ENCODE data around the gene SVOP.

DNA sequence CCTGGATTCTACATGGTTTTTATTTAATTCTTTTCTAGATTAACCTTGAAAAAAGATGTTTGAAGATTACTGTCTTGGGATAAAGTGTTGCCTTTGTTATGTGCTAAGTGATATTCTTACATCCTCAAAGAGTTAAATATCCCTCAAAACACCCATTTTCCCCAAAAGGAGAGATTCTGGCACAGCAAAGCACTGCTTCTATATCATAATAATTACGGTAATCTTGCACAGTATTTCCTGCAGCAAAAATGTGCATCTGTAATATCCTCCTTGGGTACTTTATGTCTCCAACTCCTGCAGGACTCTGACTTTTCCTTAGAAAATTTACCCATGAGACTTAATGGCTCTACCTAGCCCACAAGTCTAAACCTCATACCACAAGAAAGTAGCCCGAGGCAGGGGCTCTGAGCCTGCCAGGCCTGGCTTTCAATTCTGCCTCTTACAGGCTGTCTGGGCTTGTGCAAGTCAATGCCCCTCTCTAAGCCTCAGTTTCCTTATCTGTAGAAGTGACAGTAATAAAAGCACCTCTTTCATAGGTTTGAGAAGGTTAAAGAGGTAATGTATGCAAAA lies 45.8 kb downstream of the SVOP start:
- TF ChIP-seq EZH2 (IDR thresholded peaks at IDR 0.05; ENCODE audit: insufficient read depth, poor library complexity, severe bottlenecking) (no peak), EZH2phosphoT487 (IDR thresholded peaks at IDR 0.05; ENCODE audit: insufficient read depth, low read depth) (no peak)
